GM20431 (cell line): ENCODE measurements around the gene CAMSAP3.

ENCODE experiments used
- in situ Hi-C: fragments of 300-500 bp; cut with MseI, MboI; formaldehyde crosslinking; loops from one replicate; pipeline ENCODE4 v1.15.0; 2020; ENCODE audit warnings: low sequenced_read_pairs; ENCODE audit not compliant: unreplicated experiment

CAMSAP3 gene

DNA sequence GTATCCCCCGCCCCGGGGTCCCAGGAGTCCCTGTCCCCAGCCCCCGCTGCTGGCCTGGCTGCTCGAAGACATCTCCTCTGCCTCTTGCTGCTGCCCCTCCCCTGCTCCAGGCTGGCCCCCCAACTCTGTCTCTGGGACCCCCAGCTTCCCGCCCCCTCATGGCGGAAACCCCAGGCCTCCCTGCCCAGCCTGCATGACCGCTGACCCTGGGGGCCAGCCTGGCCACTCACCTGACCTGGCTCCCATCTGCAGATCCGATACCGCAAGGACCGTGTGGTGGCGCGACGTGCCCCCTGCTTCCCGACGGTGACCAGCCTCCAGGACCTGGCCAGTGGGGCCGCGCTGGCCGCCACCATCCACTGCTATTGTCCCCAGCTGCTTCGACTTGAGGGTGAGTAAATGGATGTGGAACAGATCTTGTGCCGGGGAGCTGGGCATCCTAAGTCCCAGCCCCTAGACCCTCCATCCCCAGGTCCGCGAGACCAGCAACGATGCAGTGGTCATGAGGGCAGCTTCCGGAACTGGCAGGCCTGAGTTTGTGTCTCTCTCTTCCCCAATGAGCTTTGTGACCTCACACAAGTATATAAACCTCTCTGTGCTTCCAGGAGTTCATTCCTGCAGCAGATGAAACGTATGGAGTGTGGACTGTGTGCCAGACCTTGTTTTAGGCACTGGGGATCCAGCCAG, 12.4 kb downstream of the CAMSAP3 start:
- in situ Hi-C loops, result no loop called here

DNA sequence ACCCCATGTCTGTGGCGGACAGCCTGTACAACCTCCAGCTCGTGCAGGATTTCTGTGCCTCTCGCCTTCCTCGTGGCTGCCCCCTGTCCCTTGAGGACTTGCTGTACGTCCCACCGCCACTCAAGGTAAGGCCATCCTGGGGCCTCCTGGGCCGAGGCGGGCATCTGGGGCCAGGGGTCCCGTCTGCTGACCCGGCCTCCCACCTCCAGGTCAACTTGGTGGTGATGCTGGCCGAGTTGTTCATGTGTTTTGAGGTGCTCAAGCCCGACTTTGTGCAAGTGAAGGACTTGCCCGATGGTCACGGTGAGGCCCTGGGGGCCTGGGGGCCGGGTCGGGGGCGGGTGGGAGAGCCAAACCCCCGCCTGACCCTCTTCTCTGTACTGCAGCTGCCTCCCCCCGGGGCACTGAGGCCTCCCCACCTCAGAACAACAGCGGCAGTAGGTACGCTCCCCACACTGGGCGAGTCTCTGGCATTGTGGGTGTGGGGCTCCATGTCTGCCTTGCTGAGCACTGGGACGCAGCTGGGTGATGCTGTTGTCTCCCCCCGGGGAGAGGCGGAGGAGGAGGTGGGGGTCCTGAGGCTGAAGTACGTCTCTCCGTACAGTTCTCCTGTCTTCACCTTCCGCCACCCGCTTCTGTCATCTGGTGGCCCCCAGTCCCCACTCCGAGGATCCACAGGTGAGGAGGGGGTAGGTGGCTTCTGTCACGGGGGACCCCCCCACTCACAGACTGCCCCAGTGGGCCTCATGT, 15.0 kb downstream of the CAMSAP3 start:
- in situ Hi-C loops, result no loop called here

DNA sequence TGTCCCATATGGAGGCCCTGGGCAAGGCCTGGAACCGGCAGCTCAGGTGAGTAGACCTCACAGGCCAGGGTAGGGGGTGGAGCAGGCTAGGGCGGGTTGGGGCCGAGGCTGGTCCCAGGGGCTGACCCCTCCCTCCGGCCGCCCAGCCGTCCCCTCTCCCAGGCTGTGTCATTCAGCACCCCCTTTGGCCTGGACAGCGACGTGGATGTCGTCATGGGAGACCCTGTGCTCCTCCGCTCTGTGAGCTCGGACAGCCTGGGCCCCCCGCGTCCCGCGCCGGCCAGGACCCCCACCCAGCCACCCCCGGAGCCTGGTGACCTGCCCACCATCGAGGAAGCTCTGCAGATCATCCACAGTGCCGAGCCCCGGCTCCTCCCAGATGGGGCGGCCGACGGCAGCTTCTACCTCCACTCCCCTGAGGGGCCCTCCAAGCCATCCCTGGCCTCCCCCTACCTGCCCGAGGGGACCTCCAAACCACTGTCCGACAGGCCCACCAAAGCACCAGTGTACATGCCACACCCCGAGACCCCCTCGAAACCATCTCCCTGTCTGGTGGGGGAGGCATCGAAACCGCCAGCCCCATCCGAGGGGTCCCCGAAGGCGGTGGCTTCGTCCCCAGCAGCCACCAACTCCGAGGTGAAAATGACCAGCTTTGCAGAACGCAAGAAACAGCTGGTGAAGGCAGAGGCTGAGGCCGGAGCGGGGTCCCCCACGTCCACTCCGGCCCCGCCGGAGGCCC, 16.0 kb downstream of the CAMSAP3 start:
- in situ Hi-C loops, result no loop called here

DNA sequence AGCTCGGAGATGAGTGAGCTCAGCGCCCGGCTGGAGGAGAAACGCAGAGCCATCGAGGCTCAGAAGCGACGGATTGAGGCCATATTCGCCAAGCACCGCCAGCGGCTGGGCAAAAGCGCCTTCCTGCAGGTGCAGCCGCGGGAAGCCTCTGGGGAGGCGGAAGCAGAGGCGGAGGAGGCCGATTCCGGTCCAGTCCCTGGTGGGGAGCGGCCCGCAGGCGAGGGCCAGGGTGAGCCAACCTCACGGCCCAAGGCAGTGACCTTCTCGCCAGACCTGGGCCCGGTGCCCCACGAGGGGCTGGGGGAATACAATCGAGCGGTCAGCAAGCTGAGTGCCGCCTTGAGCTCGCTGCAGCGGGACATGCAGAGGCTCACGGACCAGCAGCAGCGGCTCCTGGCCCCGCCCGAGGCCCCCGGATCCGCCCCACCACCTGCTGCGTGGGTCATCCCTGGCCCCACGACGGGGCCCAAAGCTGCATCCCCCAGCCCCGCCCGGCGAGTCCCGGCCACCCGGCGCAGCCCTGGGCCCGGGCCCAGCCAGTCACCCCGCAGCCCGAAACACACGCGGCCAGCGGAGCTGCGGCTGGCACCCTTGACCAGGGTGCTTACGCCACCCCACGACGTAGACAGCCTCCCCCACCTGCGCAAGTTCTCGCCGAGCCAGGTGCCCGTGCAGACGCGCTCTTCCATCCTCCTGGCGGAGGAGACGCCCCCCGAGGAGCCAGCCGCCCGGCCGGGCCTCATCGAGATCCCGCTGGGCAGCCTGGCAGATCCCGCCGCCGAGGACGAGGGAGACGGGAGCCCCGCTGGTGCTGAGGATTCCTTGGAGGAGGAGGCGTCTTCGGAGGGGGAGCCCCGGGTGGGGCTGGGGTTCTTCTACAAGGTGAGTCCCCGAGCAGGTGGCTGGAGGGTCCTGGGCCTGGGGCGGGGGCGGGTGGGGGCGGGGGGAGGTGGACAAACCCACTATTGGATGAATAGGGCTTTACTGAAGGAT, 16.9 kb downstream of the CAMSAP3 start:
- in situ Hi-C loops, result no loop called here

DNA sequence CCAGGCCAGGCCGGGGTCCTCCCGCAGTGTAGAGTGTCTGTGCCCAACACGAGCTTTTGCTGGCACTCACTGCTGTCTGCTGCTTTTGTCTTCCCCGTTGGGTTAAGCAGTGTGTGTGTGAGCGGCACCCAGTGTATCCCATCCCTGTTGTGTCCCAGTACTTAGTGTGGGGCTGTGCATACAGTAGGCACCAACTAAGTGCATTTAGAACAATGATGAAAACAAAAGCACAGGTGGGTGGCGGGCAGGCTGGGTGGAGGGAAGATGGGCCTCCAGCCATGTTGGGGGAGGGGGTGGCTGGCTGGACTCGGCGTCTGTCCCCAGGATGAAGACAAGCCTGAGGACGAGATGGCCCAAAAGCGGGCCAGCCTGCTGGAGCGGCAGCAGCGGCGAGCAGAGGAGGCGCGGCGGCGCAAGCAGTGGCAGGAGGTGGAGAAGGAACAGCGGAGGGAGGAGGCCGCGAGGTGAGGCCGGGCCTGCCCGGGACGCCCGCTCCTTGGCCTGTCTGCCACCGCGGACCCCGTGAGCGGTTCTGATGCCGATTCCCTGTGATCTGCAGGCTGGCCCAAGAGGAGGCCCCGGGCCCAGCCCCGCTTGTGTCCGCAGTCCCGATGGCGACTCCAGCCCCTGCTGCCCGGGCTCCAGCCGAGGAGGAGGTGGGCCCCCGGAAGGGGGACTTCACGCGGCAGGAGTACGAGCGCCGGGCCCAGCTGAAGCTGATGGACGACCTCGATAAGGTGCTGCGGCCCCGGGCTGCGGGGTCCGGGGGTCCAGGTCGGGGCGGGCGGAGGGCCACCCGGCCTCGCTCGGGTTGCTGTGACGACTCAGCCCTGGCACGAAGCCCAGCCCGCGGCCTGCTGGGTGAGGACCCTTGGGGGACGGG, 19.4 kb downstream of the CAMSAP3 start:
- in situ Hi-C loops, result no loop called here

DNA sequence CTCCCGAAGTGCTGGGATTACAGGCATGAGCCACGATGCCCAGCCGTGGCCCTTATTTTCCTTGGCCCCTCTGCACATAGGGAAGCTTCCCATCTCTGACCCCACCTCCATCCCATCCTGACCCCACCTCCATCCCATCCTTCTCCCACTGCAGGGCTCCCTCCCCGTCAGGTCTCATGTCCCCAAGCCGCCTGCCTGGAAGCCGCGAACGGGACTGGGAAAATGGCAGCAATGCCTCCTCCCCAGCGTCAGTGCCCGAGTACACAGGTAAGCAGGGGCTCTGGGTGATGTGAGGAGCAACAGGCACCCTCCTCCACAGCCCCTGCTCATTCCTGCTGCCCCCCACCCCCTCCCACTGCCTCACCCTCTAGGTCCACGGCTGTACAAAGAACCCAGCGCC, 21.5 kb downstream of the CAMSAP3 start:
- in situ Hi-C loops, result no loop called here

DNA sequence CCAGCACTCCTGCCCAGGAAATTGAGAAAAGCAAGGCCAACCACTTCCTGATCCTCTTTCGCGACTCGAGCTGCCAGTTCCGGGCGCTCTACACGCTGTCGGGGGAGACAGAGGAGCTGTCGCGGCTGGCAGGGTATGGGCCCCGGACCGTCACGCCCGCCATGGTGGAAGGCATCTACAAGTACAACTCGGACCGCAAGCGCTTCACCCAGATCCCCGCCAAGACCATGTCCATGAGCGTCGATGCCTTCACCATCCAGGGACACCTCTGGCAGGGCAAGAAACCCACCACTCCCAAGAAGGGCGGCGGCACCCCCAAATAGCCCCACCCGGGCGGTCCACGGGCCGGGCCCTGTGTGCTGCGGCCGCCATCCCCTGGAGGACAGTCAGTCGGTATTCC, 22.1 kb downstream of the CAMSAP3 start:
- in situ Hi-C loops, result no loop called here

DNA sequence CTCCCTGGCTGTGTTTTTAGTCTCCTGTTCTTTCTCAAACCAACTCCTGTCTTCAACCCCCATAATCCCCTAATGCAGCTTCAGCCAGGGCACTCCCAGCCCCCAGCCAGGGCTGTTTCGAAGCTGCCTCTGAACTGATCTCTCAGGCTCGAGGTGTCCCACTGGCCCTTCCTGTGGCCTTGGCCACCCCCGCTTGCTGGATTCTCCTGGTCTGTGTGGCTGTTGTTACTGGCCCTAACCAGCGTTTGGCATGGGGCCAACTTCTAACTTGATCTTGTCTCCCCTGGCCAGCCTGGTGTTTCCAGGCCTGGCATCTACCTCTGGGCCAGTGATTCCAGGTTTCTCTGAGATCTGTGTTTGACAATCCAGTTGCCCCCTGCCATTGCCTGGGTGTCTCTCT, 22.7 kb downstream of the CAMSAP3 start:
- in situ Hi-C loops, result no loop called here

DNA sequence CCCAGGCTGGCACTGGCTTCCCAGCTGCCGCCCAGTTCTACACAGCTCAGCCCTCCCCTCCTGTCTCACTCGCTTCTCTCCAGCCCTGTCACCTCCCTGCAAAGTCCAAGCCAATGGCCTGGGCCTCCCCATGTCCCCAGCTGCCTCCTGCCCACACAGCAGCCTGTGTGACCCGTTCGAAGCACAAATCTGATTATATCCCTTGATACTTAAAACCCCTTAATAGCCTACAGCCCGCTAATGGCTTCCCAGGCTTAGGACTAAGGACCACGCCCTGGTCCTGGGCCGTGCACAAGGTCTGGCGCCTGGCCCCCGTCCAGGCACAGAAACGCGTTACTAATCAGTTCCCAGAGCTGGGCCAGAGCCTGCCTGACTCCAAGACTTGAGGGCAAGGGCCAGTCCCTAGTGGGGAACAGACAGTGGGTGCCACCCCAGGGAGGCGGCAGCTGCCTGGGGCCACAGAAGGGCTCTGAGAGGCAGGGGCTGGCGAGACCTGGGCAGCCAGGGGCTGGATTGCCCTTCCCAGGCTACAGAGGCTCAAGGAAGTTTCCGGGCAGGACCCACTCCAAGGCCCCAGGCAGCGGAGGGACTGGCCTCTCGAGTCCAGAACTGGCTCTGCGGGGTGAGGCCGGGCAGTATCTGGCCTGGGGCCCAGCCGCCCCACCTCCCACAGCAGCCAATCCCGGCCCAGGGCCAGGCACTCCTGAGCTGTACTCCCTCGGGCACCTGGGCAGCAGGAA, 23.3 kb downstream of the CAMSAP3 start:
- in situ Hi-C loops, result no loop called here

DNA sequence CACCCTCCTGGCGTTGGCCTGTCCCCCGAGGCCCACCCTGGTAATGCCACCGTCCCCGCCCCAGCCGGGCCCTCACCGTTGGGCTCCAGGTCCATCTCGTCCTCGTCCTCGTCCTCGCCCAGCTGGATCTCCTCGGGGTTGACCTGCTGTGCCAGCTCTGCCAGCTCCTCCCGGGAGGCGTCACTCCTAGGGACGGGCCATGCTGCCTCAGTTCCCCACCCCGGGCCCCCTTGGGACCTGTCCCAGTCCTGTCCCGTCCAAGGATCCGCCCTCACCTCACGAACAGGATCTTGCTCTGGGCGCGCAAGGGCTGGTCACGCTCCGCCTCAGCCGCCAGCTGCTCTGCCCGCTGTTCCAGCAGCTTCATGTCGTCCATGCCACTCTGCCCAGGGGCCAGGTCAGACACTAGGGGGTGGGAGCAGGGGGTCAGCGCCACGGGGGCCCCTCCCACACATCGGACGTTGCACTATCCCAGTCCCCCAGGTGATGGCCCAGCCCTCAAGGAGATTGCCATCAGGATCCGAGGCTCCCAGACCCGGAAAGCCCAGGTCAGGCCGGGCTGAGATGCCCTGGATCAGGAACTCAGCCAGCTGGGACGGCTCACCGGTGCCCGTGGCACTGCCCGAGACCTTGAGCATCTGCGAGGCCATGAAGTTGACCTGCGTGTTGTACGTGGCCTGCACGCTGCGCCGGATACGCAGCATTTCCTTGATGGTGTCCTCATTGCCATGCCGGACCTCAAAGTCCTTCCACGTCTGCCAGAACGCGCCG, 24.2 kb downstream of the CAMSAP3 start:
- in situ Hi-C loops, result no loop called here

DNA sequence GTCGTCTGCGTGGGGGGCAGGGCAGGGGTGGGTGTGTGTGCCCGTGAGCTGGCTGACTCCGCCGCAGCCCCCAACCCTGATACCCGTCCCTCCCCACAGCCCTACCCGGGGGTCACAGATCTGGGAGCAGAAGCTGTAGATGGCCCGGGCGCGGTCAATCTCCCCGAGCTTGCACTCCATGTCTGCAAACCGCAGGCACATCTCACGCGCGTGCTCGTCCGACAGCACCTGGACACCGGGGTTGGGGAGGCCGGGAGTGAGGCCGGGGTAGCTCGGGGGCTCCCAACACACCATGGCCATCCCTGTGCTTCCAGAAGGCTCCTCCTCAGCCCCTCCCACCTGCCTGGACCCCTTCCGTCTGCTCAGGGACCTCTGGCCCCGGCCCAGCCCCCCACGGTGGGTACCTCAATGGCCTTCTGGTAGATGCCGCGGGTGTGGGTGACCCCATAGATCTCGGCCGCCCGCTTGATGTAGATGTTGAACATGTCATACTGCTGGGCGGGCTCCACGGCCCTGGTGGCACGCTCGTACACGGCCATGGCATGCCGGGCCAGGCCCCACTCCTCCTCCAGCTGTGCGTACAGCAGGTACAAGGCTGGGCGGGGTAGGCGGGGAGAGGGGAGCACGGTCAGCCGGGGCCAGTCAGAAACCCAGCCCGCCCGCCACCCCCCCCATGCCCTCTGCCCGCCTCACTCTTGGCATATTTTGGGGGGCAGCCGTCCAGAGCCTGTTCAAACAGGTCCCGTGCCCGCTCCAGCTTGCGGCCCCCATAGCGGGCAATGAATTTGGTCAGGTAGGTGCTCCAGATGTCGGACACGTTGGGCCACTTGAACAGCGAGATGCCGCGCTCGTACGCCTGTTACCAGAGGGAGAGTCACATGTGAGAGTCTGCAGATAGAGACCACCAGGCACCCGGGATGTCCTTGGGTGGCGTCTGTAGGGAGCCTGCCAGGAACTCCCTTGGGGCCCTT, 25.1 kb downstream of the CAMSAP3 start:
- in situ Hi-C loops, result no loop called here

DNA sequence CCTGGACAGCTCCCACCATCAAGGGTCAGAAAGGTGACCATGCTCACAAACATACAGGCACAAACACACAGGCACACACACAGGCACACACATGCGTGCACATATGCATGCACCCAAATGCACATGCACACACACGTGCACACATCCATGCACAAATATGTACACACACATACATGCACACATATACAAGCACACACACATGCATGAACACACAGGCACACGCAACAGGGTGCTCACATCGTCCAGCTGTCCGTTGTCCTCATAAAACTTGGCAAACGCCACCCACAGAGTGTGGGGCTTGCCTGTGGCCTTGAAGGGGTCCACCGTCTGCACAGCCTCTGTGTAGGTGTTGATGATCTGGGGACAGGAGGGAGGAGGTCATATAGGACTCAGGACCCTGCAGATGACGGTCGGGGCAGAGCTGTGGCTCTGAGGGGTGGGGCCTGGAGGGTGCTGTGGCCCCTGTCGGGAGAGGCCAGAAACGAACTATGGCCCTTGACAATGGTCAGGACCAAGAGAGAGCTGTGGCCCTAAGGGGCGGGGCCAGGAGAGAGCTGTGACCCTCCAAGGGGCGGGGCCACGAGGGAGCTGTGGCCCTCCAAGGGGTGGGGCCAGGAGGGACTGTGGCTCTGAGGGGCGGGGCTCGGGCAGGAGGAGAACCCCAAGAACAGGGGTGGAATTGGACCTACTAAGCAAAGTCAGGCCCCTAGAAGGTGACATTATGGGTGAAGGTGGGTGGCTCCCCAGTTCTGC, 27.4 kb downstream of the CAMSAP3 start:
- in situ Hi-C loops, result no loop called here

DNA sequence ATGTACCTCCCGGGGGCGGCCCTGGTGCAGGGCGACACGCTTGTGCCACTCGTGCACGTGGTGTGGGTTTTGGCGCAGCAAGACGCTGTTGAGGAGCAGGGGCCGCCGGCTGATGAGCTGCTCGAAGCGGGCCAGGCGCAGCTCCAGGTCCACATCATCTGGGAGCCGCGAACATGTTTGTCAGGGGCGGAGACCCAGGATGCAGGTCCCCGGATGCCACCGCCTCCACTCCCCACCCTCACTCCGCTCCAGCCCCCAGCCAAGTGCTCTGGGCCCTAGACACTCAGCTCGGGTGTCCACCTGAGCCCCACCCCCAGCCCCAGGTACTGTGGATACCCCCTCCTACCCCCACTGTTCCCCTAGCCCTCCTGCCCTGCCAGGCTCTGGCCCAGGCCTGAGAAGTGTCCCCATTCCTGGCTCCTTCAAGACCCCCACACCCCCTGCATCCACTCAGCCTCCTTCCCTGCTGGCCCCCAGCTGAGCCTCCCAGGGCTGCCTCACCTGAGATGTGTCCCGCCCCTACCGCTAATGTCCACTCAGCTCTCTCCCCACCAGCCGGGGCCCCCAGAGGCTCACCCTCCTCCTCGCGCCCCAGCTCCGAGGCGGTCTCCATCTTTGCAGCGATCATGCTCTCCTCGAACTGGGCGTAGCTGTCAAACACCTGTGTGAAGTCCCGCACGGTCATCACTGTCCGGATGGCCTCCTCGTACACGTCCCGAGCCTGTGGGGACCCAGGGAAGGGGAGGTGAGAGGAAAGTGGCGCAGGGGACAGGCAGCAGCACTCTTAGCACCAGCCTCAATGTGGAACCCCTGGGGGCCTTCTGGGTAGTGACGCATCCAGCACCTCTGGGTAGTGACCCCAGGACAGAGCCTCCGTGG, 28.3 kb downstream of the CAMSAP3 start:
- in situ Hi-C loops, result no loop called here

DNA sequence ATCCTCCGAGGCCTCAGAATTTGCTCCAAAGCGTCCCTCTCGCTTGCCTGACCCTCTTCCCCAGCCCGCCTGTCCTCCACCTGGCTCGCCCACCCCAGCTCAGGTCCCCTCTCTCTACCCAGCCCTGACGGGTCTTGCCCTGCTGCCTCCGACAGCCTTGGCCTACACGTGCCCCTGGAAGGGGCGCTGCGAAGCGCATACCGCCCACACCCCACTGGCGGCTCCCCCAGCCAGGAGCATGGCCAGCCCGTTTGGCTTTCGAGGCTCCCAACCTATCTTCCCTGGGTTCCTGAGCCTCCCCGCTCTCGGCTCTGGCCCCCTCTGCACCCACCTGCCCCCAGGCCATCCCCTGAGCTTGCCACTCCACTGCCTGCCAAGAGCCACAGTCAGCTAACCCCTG, 29.1 kb downstream of the CAMSAP3 start:
- in situ Hi-C loops, result no loop called here
